ENCODE results near the gene SAP130. TPM values are rescaled to one million over a fixed set of nuclear protein-coding genes. Genes with fewer than 3 reads are reported as not detected.

SAP130 gene
- total RNA-seq, 1 experiment from 2014 or later = 10.5 TPM

GRCh38 chr2:127893494-127893893 lies 134.4 kb downstream of the SAP130 start:
- no peak for DNase-seq (ENCODE audit: low spot score)

- no peak for DNase-seq (ENCODE audit: low spot score)
These were observed 134.8 kb downstream of the SAP130 start for GRCh38 chr2:127893033-127893432.

GRCh38 chr2:127891811-127892210 lies 136.0 kb downstream of the SAP130 start:
- no peak for DNase-seq (ENCODE audit: low spot score)

Small RNA genes lying within 50 kb of the gene (small RNA-seq; reads per million reads assigned to genes)
- gene AC012306.1 (not detected), gene AC108059.3 (not detected), gene RF00019 (not detected)

Other genes starting within 250 kb of the SAP130 start
- gene WDR33, start 216.9 kb downstream of the SAP130 start, total RNA-seq (2014; rRNA removed; shearing (Covaris generic)) = 23.4 and 26.0 TPM in 2 replicates
- gene POLR2D, start 169.9 kb downstream of the SAP130 start, total RNA-seq (2014; rRNA removed; shearing (Covaris generic)) = 14.0 and 17.8 TPM in 2 replicates
- gene AMMECR1L, start 142.1 kb downstream of the SAP130 start, total RNA-seq (2014; rRNA removed; shearing (Covaris generic)) = 8.7 and 10.5 TPM in 2 replicates
- gene UGGT1, start 63.1 kb upstream of the SAP130 start, total RNA-seq (2014; rRNA removed; shearing (Covaris generic)) = 25.1 and 27.0 TPM in 2 replicates

Data from HT-29 (cell line).